Osteoblast (primary cell): ENCODE results near the gene JPH2. TPM values are rescaled to one million over a fixed set of nuclear protein-coding genes. Genes with fewer than 3 reads are reported as not detected.
A peak's percentile ranks its signal among the peaks of the same experiment; 100 is the strongest.

Experiments used
- DNase-seq: peaks from one replicate; pipeline ENCODE4 v3.0.0; 2011; ENCODE audit warnings: low spot score, mixed read lengths; ENCODE audit not compliant: insufficient read length; ENCODE audit errors: missing footprints
- H2AFZ ChIP-seq: 2 replicates; pipeline ENCODE4 v1.6.0; 2011; ENCODE audit warnings: mild to moderate bottlenecking, low read length
- H3K27ac ChIP-seq: 2 replicates; pipeline ENCODE4 v1.5.1; 2011; ENCODE audit warnings: mild to moderate bottlenecking, low read depth, low read length, moderate library complexity
- H3K27me3 ChIP-seq: 2 replicates; pipeline ENCODE4 v1.6.0; 2012; ENCODE audit warnings: mild to moderate bottlenecking, control low read depth, inconsistent platforms, low read length, moderate library complexity; ENCODE audit not compliant: insufficient read depth
- H3K36me3 ChIP-seq: 2 replicates; pipeline ENCODE4 v1.5.1; 2011; ENCODE audit warnings: mild to moderate bottlenecking, low read length, control low read depth, moderate library complexity; ENCODE audit not compliant: insufficient read depth
- H3K4me1 ChIP-seq: 2 replicates; pipeline ENCODE4 v1.5.1; 2011; ENCODE audit warnings: mild to moderate bottlenecking, low read length, control low read depth, moderate library complexity; ENCODE audit not compliant: insufficient read depth
- H3K4me2 ChIP-seq: 2 replicates; pipeline ENCODE4 v1.6.0; 2011; ENCODE audit warnings: mild to moderate bottlenecking, low read length; ENCODE audit not compliant: insufficient read depth
- H3K4me3 ChIP-seq: fragments of 200-600 bp; sonication (generic); 3 replicates; pipeline ENCODE4 v1.5.1; 2012; ENCODE audit warnings: mild to moderate bottlenecking, low read length, inconsistent platforms; ENCODE audit not compliant: insufficient read depth
- H3K79me2 ChIP-seq: 2 replicates; pipeline ENCODE4 v1.6.0; 2012; ENCODE audit warnings: mild to moderate bottlenecking, low read length, control low read depth, inconsistent platforms; ENCODE audit not compliant: insufficient read depth
- H3K9me3 ChIP-seq: 2 replicates; pipeline ENCODE4 v1.5.1; 2011; ENCODE audit warnings: low read depth, low read length, control low read depth
- H4K20me1 ChIP-seq: 2 replicates; pipeline ENCODE4 v1.6.0; 2012; ENCODE audit warnings: mild to moderate bottlenecking, low read length, control low read depth; ENCODE audit not compliant: insufficient read depth
- CTCF ChIP-seq: IDR thresholded peaks from 2 replicates; pipeline ENCODE4 v1.5.1; 2011; ENCODE audit warnings: mild to moderate bottlenecking, low read depth, low read length, moderate library complexity; ENCODE audit errors: extremely low read depth
- total RNA-seq: library from RNA; depleted of rRNA; stranded (reverse); fragments of >200 nt; gene quantifications from 2 replicates; pipeline ENCODE4 v1.2.3, GENCODE V29; 2012

Gene JPH2
- total RNA-seq, 1 donor = 2.2 TPM

- peak; percentile 92 for DNase-seq
- H3K27ac ChIP-seq = no peak overlapping the region
Measured at GRCh38 chr20:44074252-44075151, 112.5 kb downstream of the JPH2 start.

GRCh38 chr20:44073675-44074071 is 113.3 kb downstream of the JPH2 start:
- TF ChIP-seq CTCF = no peak
- H3K79me2 ChIP-seq = no peaks in the 10 kb centered on the region

More at GRCh38 chr20:44074252-44075151, 112.5 kb downstream of the JPH2 start:
- Histone ChIP-seq H2AFZ (no peak overlapping the region), H3K4me2 (peak overlapping the region; percentile 14), H3K4me1 (peaks cover 5% of the 10 kb centered on the region), H3K36me3 (no peaks in the 10 kb centered on the region), H3K4me3 (no peak overlapping the region), H3K9me3 (no peaks in the 10 kb centered on the region), H4K20me1 (no peaks in the 10 kb centered on the region), H3K79me2 (no peaks in the 10 kb centered on the region), H3K27me3 (peaks cover 17% of the 10 kb centered on the region)
- no peak for TF ChIP-seq CTCF

GRCh38 chr20:44073011-44073674 is 113.8 kb downstream of the JPH2 start:
- H3K36me3 ChIP-seq = no peaks in the 10 kb centered on the region
- no peak for DNase-seq
- no peak for TF ChIP-seq CTCF
- H3K9me3 ChIP-seq = no peaks in the 10 kb centered on the region
- H3K79me2 ChIP-seq = no peaks in the 10 kb centered on the region
- H3K27me3 ChIP-seq = peaks cover 22% of the 10 kb centered on the region
- H3K27ac ChIP-seq = no peak overlapping the region
- no peak overlapping the region for H3K4me3 ChIP-seq
- H2AFZ ChIP-seq = no peak overlapping the region
- H3K4me2 ChIP-seq = no peak overlapping the region
- peaks cover 5% of the 10 kb centered on the region for H3K4me1 ChIP-seq
- no peaks in the 10 kb centered on the region for H4K20me1 ChIP-seq

More at GRCh38 chr20:44073675-44074071, 113.3 kb downstream of the JPH2 start:
- Histone ChIP-seq H3K4me3 (no peak overlapping the region), H2AFZ (no peak overlapping the region), H3K9me3 (no peaks in the 10 kb centered on the region), H4K20me1 (no peaks in the 10 kb centered on the region), H3K27ac (no peak overlapping the region), H3K27me3 (peaks cover 22% of the 10 kb centered on the region), H3K36me3 (no peaks in the 10 kb centered on the region), H3K4me2 (no peak overlapping the region), H3K4me1 (peaks cover 5% of the 10 kb centered on the region)
- no peak for DNase-seq

- H3K79me2 ChIP-seq = no peaks in the 10 kb centered on the region
- no peaks in the 10 kb centered on the region for H4K20me1 ChIP-seq
- H3K36me3 ChIP-seq = no peaks in the 10 kb centered on the region
- DNase-seq = no peak
- H3K4me3 ChIP-seq = no peak overlapping the region
- peaks cover 5% of the 10 kb centered on the region for H3K4me1 ChIP-seq
- peaks cover 22% of the 10 kb centered on the region for H3K27me3 ChIP-seq
- no peak overlapping the region for H2AFZ ChIP-seq
- TF ChIP-seq CTCF = no peak
- H3K9me3 ChIP-seq = no peaks in the 10 kb centered on the region
- H3K27ac ChIP-seq = no peak overlapping the region
- H3K4me2 ChIP-seq = no peak overlapping the region
Measured at GRCh38 chr20:44072384-44072783, 114.6 kb downstream of the JPH2 start.
